NCI-H345 treated with DMSO at 0.1 percent for 48 hours (cell line): Measurements from ENCODE around the gene CDK17.
"Not testable (repeated sequence)": the region's sequence is repeated elsewhere in the genome, so short reads cannot be mapped to it uniquely, and the experiment has no call there.

Source experiments
- DNase-seq: peaks from one replicate; lab custom pipeline; 2025; ENCODE audit not compliant: unreplicated experiment; lab: John Stamatoyannopoulos, UW

The CDK17 gene

GRCh38 chr12:96359328-96359727, 40.9 kb downstream of the CDK17 start:
- no peak for DNase-seq

- no peak for DNase-seq
Observed at GRCh38 chr12:96356831-96357230, 43.4 kb downstream of the CDK17 start.

GRCh38 chr12:96354844-96355534, 45.2 kb downstream of the CDK17 start:
- DNase-seq, result no peak

GRCh38 chr12:96354326-96354725, 45.9 kb downstream of the CDK17 start:
- DNase-seq, result no peak

GRCh38 chr12:96352161-96352835, 47.9 kb downstream of the CDK17 start:
- no peak for DNase-seq

GRCh38 chr12:96350982-96351381, 49.3 kb downstream of the CDK17 start:
- no peak for DNase-seq

GRCh38 chr12:96347130-96347699, 53.0 kb downstream of the CDK17 start:
- no peak for DNase-seq

- not testable (repeated sequence) for DNase-seq
Observed at GRCh38 chr12:96346716-96347115, 53.5 kb downstream of the CDK17 start.

GRCh38 chr12:96344124-96344695, 56.0 kb downstream of the CDK17 start:
- DNase-seq, result no peak

- DNase-seq, result no peak
Observed at GRCh38 chr12:96343347-96343954, 56.8 kb downstream of the CDK17 start.

- not testable (repeated sequence) for DNase-seq
Observed at GRCh38 chr12:96339666-96340065, 60.6 kb downstream of the CDK17 start.

- DNase-seq, result no peak
Observed at GRCh38 chr12:96338852-96339471, 61.3 kb downstream of the CDK17 start.

GRCh38 chr12:96337953-96338352, 62.3 kb downstream of the CDK17 start:
- no peak for DNase-seq

GRCh38 chr12:96336489-96336888, 63.8 kb downstream of the CDK17 start:
- DNase-seq, result no peak

GRCh38 chr12:96335270-96335669, 65.0 kb downstream of the CDK17 start:
- no peak for DNase-seq

- DNase-seq, result no peak
Observed at GRCh38 chr12:96334502-96334901, 65.7 kb downstream of the CDK17 start.

GRCh38 chr12:96329545-96329944, 70.7 kb downstream of the CDK17 start:
- no peak for DNase-seq

GRCh38 chr12:96329018-96329417, 71.2 kb downstream of the CDK17 start:
- no peak for DNase-seq

- DNase-seq, result no peak
Observed at GRCh38 chr12:96327889-96328288, 72.3 kb downstream of the CDK17 start.

- no peak for DNase-seq
Observed at GRCh38 chr12:96327346-96327745, 72.9 kb downstream of the CDK17 start.

GRCh38 chr12:96326628-96327227, 73.5 kb downstream of the CDK17 start:
- DNase-seq, result no peak
